Osteoblast (primary cell): ENCODE measurements around the gene ZBTB40. TPM values are rescaled to one million over a fixed set of nuclear protein-coding genes. Genes with fewer than 3 reads are reported as not detected.

Experiments used
- DNase-seq: peaks from one replicate; pipeline ENCODE4 v3.0.0; 2011; ENCODE audit warnings: low spot score, mixed read lengths; ENCODE audit not compliant: insufficient read length; ENCODE audit errors: missing footprints
- H2AFZ ChIP-seq: 2 replicates; pipeline ENCODE4 v1.6.0; 2011; ENCODE audit warnings: mild to moderate bottlenecking, low read length
- H3K27ac ChIP-seq: 2 replicates; pipeline ENCODE4 v1.5.1; 2011; ENCODE audit warnings: mild to moderate bottlenecking, low read depth, low read length, moderate library complexity
- H3K27me3 ChIP-seq: 2 replicates; pipeline ENCODE4 v1.6.0; 2012; ENCODE audit warnings: mild to moderate bottlenecking, control low read depth, inconsistent platforms, low read length, moderate library complexity; ENCODE audit not compliant: insufficient read depth
- H3K36me3 ChIP-seq: 2 replicates; pipeline ENCODE4 v1.5.1; 2011; ENCODE audit warnings: mild to moderate bottlenecking, low read length, control low read depth, moderate library complexity; ENCODE audit not compliant: insufficient read depth
- H3K4me1 ChIP-seq: 2 replicates; pipeline ENCODE4 v1.5.1; 2011; ENCODE audit warnings: mild to moderate bottlenecking, low read length, control low read depth, moderate library complexity; ENCODE audit not compliant: insufficient read depth
- H3K4me2 ChIP-seq: 2 replicates; pipeline ENCODE4 v1.6.0; 2011; ENCODE audit warnings: mild to moderate bottlenecking, low read length; ENCODE audit not compliant: insufficient read depth
- H3K4me3 ChIP-seq: fragments of 200-600 bp; sonication (generic); 3 replicates; pipeline ENCODE4 v1.5.1; 2012; ENCODE audit warnings: mild to moderate bottlenecking, low read length, inconsistent platforms; ENCODE audit not compliant: insufficient read depth
- H3K79me2 ChIP-seq: 2 replicates; pipeline ENCODE4 v1.6.0; 2012; ENCODE audit warnings: mild to moderate bottlenecking, low read length, control low read depth, inconsistent platforms; ENCODE audit not compliant: insufficient read depth
- H3K9me3 ChIP-seq: 2 replicates; pipeline ENCODE4 v1.5.1; 2011; ENCODE audit warnings: low read depth, low read length, control low read depth
- H4K20me1 ChIP-seq: 2 replicates; pipeline ENCODE4 v1.6.0; 2012; ENCODE audit warnings: mild to moderate bottlenecking, low read length, control low read depth; ENCODE audit not compliant: insufficient read depth
- total RNA-seq: library from RNA; depleted of rRNA; stranded (reverse); fragments of >200 nt; gene quantifications from 2 replicates; pipeline ENCODE4 v1.2.3, GENCODE V29; 2012
- TF ChIP-seq, protein P1 (sequence below): IDR thresholded peaks from 2 replicates; pipeline ENCODE4 v1.5.1; 2011; ENCODE audit warnings: mild to moderate bottlenecking, low read depth, low read length, moderate library complexity; ENCODE audit errors: extremely low read depth

The ZBTB40 gene
- total RNA-seq, 1 donor = 16.3 TPM

DNA sequence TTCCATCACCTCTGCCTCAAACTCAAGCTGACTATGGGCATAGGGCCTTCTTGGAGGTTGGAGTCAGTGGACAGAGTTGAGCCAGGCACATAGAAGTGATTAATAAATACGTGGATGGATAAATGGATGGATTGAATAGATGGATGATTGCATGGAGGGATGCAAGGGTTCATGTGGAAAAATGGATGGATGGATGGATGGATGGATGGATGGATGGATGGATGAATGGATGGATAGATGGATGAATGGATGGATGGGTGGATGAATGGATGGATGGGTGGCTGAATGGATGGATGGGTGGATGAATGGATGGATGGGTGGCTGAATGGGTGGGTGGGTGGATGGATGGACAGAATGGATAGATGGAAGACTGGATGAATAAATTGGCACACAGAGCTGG is 40.1 kb upstream of the ZBTB40 start:
- H3K27me3 ChIP-seq = peaks cover 5% of the 10 kb centered on the region
- DNase-seq = no peak
- no peaks in the 10 kb centered on the region for H3K79me2 ChIP-seq
- H3K4me3 ChIP-seq = no peak overlapping the region
- peaks cover 3% of the 10 kb centered on the region for H4K20me1 ChIP-seq
- H3K27ac ChIP-seq = no peak overlapping the region
- H3K36me3 ChIP-seq = no peaks in the 10 kb centered on the region
- H3K4me1 ChIP-seq = peaks cover 21% of the 10 kb centered on the region
- H3K9me3 ChIP-seq = no peaks in the 10 kb centered on the region
- TF ChIP-seq, protein P1, sequence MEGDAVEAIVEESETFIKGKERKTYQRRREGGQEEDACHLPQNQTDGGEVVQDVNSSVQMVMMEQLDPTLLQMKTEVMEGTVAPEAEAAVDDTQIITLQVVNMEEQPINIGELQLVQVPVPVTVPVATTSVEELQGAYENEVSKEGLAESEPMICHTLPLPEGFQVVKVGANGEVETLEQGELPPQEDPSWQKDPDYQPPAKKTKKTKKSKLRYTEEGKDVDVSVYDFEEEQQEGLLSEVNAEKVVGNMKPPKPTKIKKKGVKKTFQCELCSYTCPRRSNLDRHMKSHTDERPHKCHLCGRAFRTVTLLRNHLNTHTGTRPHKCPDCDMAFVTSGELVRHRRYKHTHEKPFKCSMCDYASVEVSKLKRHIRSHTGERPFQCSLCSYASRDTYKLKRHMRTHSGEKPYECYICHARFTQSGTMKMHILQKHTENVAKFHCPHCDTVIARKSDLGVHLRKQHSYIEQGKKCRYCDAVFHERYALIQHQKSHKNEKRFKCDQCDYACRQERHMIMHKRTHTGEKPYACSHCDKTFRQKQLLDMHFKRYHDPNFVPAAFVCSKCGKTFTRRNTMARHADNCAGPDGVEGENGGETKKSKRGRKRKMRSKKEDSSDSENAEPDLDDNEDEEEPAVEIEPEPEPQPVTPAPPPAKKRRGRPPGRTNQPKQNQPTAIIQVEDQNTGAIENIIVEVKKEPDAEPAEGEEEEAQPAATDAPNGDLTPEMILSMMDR = no peak
- no peak overlapping the region for H2AFZ ChIP-seq
- H3K4me2 ChIP-seq = no peak overlapping the region

DNA sequence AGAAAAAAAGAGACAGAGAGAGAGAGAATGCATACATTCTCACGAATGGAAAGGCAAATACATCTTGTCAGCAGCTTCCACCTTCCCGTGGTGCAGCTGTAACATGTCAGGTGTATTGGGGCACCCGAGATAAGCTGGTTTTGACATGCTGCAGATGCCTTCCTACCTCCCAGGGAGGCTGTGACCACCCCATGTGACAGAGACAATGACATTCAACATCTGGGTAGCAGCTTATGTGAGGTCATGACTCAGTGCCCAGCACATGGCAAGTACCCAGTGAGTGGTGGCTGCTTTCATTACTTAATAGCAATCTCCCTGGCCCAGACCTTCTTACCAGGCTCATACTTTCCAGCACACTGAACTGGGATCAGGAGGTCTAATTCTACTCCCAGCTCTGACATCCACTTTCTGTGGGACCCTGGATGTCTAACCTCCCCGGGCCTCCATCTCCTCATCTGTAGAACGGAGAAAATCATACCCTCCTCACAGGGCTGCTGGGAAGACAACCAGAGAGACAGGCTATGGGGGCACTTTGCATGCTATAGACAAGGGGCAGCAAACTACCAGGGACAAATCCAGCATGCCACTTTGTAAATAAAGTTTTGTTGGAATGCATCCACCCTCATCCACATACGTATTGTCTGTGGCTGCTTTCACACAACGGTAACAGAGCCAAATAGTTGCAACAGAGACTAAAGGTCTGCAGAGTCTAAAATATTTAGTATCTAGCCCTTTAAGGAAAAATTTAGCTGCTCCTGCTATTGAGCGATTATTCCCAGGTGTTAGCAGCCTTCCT is 38.5 kb upstream of the ZBTB40 start:
- Histone ChIP-seq H3K4me2 (no peak overlapping the region), H3K79me2 (no peaks in the 10 kb centered on the region), H3K27me3 (peaks cover 12% of the 10 kb centered on the region), H3K9me3 (no peaks in the 10 kb centered on the region), H3K27ac (no peak overlapping the region), H3K4me1 (peaks cover 18% of the 10 kb centered on the region), H2AFZ (no peak overlapping the region), H4K20me1 (peaks cover 3% of the 10 kb centered on the region), H3K4me3 (no peak overlapping the region), H3K36me3 (no peaks in the 10 kb centered on the region)
- peak; percentile 81 for DNase-seq
- TF ChIP-seq, protein P1 = no peak

DNA sequence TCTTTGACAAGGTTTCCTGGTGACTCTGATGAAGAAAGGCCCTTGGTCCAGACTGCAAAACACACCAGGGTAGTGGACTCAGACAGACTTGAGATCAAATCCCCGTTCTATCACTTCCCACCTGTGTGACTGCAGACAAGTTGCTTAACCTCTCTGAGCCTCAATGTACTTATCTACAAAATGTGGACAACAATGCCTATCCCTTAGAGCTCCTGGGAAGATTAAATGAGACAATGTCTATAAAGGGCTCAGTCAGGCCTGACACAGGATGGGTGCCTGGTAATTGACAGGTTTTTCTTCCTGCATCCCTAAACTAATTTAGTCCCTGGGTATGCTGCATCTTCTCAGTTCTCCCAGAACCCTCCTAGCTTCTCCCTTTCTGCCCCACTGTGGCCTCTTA is 37.9 kb upstream of the ZBTB40 start:
- Histone ChIP-seq H3K36me3 (no peaks in the 10 kb centered on the region), H2AFZ (peak overlapping the region; percentile 60), H3K79me2 (no peaks in the 10 kb centered on the region), H3K27me3 (peaks cover 12% of the 10 kb centered on the region), H4K20me1 (peaks cover 3% of the 10 kb centered on the region), H3K4me1 (peaks cover 22% of the 10 kb centered on the region), H3K4me3 (no peak overlapping the region), H3K27ac (no peak overlapping the region), H3K9me3 (no peaks in the 10 kb centered on the region), H3K4me2 (peak overlapping the region; percentile 42)
- TF ChIP-seq, protein P1 = no peak
- DNase-seq = no peak

DNA sequence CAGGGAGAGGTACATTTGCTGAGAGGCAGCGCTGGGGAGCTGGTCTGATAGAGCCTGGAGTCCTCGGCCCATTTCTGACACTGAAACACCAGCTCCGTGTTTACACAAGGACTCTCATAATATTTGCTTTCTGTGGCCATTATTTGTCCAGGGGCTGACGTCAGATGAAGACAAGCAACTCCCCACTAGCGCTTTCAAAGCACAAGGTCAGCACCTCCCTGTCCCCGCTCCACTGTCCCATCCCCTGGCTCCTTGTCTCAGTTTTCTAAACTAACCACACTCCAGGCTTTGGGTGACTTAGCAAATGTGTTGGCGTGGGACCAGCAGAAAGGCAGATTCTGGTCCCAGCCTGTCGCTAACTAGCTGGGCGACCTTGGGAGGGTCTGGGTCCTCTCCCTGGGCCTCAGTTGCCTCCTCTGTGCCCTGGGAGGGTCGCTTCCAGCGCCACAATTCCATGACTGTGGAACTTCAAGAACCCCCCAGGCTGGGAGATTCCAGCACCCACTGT is 37.4 kb upstream of the ZBTB40 start:
- H3K4me3 ChIP-seq = no peak overlapping the region
- TF ChIP-seq, protein P1 = no peak
- no peak overlapping the region for H3K27ac ChIP-seq
- peaks cover 12% of the 10 kb centered on the region for H3K27me3 ChIP-seq
- H4K20me1 ChIP-seq = peaks cover 3% of the 10 kb centered on the region
- H3K4me1 ChIP-seq = peaks cover 27% of the 10 kb centered on the region
- H3K4me2 ChIP-seq = peak overlapping the region; percentile 42
- H3K79me2 ChIP-seq = no peaks in the 10 kb centered on the region
- H3K9me3 ChIP-seq = no peaks in the 10 kb centered on the region
- H2AFZ ChIP-seq = peak overlapping the region; percentile 60
- peak; percentile 73 for DNase-seq
- no peaks in the 10 kb centered on the region for H3K36me3 ChIP-seq
